HEK293T (cell line): ENCODE measurements around the gene CAPZB.
A peak's percentile ranks its signal among the peaks of the same experiment; 100 is the strongest.
"Not testable (repeated sequence)": the region's sequence is repeated elsewhere in the genome, so short reads cannot be mapped to it uniquely, and the experiment has no call there.

Source experiments
- CTCF ChIA-PET: fragments of 350-600 bp; formaldehyde crosslinking; extraction: SDS; loops from one replicate; lab custom pipeline; 2021; ENCODE audit warnings: antibody characterized with exemption, inconsistent platforms; lab: Yijun Ruan, JAX
- POLR2A ChIA-PET: fragments of 350-600 bp; formaldehyde crosslinking; extraction: SDS; loops from one replicate; lab custom pipeline; 2020; ENCODE audit warnings: antibody characterized with exemption, inconsistent platforms; lab: Yijun Ruan, JAX
- DNase-seq: peaks from one replicate; pipeline ENCODE4 v3.0.0; 2012; ENCODE audit warnings: mixed read lengths; ENCODE audit errors: extremely low spot score
- ARNT ChIP-seq: fragments of 450-650 bp; IDR thresholded peaks from 2 replicates; pipeline ENCODE4 v1.6.1; 2017; ENCODE audit warnings: mild to moderate bottlenecking
- BHLHE40 ChIP-seq: fragments of 450-650 bp; IDR thresholded peaks from 2 replicates; pipeline ENCODE4 v1.6.1; 2016; ENCODE audit warnings: mild to moderate bottlenecking, moderate library complexity, borderline replicate concordance
- CTBP1 ChIP-seq: fragments of 450-650 bp; IDR thresholded peaks from 2 replicates; pipeline ENCODE4 v1.6.1; 2016; ENCODE audit warnings: borderline replicate concordance
- ELF4 ChIP-seq: fragments of 450-650 bp; IDR thresholded peaks from 2 replicates; pipeline ENCODE4 v1.6.1; 2017; ENCODE audit warnings: antibody characterized with exemption
- FOXA1 ChIP-seq: fragments of 450-650 bp; IDR thresholded peaks from 2 replicates; pipeline ENCODE4 v1.6.1; 2016; ENCODE audit warnings: mild to moderate bottlenecking
- FOXK2 ChIP-seq: fragments of 450-650 bp; IDR thresholded peaks from 2 replicates; pipeline ENCODE4 v1.6.1; 2016; ENCODE audit warnings: mild to moderate bottlenecking
- FOXM1 ChIP-seq: fragments of 450-650 bp; IDR thresholded peaks from 2 replicates; pipeline ENCODE4 v1.6.1; 2017; ENCODE audit warnings: mild to moderate bottlenecking, borderline replicate concordance
- HDGF ChIP-seq: fragments of 450-650 bp; IDR thresholded peaks from 2 replicates; pipeline ENCODE4 v1.6.1; 2017; ENCODE audit warnings: antibody characterized with exemption, borderline replicate concordance
- L3MBTL2 ChIP-seq: fragments of 450-650 bp; conservative IDR thresholded peaks from 2 replicates; pipeline ENCODE4 v1.6.1; 2016; ENCODE audit warnings: mild to moderate bottlenecking
- LEF1 ChIP-seq: fragments of 450-650 bp; IDR thresholded peaks from 2 replicates; pipeline ENCODE4 v1.6.1; 2017; ENCODE audit warnings: mild to moderate bottlenecking, borderline replicate concordance
- NFRKB ChIP-seq: fragments of 450-650 bp; IDR thresholded peaks from 2 replicates; pipeline ENCODE4 v1.6.1; 2016; ENCODE audit warnings: mild to moderate bottlenecking, moderate library complexity
- SP1 ChIP-seq: fragments of 450-650 bp; IDR thresholded peaks from 2 replicates; pipeline ENCODE4 v1.6.1; 2017
- SUZ12 ChIP-seq: fragments of 450-650 bp; IDR thresholded peaks from 2 replicates; pipeline ENCODE4 v1.6.1; 2016; ENCODE audit warnings: mild to moderate bottlenecking
- TARDBP ChIP-seq: fragments of 450-650 bp; IDR thresholded peaks from 2 replicates; pipeline ENCODE4 v1.6.1; 2016
- ZNF384 ChIP-seq: fragments of 450-650 bp; IDR thresholded peaks from 2 replicates; pipeline ENCODE4 v1.6.1; 2016
- TF ChIP-seq, protein P1 (sequence below): fragments of 450-650 bp; IDR thresholded peaks from 2 replicates; pipeline ENCODE4 v1.6.1; 2016

The CAPZB gene

GRCh38 chr1:19504796-19505692 lies 19.7 kb upstream of the CAPZB start:
- DNase-seq: no peak
- TF ChIP-seq ARNT: no peak
- TF ChIP-seq L3MBTL2: no peak
- TF ChIP-seq LEF1: no peak
- TF ChIP-seq FOXA1: no peak
- no peak for TF ChIP-seq HDGF
- no peak for TF ChIP-seq FOXK2
- TF ChIP-seq, protein P1, sequence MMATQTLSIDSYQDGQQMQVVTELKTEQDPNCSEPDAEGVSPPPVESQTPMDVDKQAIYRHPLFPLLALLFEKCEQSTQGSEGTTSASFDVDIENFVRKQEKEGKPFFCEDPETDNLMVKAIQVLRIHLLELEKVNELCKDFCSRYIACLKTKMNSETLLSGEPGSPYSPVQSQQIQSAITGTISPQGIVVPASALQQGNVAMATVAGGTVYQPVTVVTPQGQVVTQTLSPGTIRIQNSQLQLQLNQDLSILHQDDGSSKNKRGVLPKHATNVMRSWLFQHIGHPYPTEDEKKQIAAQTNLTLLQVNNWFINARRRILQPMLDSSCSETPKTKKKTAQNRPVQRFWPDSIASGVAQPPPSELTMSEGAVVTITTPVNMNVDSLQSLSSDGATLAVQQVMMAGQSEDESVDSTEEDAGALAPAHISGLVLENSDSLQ: no peak
- no peak for TF ChIP-seq CTBP1
- no peak for TF ChIP-seq ZNF384
- no peak for TF ChIP-seq BHLHE40
- no peak for TF ChIP-seq SUZ12
- no peak for TF ChIP-seq SP1
- TF ChIP-seq FOXM1: no peak
- TF ChIP-seq TARDBP: no peak
- ChIA-PET CTCF (no interaction called here), POLR2A (no interaction called here)

DNA sequence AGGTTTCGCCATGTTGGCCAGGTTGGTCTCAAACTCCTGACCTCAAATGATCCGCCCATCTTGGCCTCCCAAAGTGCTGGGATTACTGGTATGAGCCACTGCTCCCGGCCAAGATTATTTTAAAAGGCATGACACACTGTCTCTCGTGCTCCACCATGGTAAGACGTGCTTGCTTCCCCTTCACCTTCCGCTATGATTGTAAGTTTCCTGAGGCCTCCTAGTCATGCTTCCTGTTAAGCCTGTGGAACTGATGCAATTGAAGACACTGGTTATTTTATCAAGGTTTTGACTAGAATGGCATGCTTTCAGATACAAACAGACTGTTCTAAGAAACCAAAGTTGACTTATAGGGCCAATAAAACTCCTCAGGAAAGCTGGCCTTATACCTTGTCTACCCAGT lies 16.9 kb upstream of the CAPZB start:
- DNase-seq, POLR2A ChIA-PET: not testable (repeated sequence)
- CTCF ChIA-PET: interaction anchor here (0.6 kb wide), 2 partner anchors 62 to 74 kb away, joined by 3 to 4 read pairs; no protein-coding TSS in a partner anchor

GRCh38 chr1:19499887-19500286 lies 14.5 kb upstream of the CAPZB start:
- POLR2A ChIA-PET, DNase-seq: not testable (repeated sequence)
- CTCF ChIA-PET: interaction anchor here (0.6 kb wide), 1 partner anchor 46 kb away, joined by 4 read pairs; no protein-coding TSS in a partner anchor

DNA sequence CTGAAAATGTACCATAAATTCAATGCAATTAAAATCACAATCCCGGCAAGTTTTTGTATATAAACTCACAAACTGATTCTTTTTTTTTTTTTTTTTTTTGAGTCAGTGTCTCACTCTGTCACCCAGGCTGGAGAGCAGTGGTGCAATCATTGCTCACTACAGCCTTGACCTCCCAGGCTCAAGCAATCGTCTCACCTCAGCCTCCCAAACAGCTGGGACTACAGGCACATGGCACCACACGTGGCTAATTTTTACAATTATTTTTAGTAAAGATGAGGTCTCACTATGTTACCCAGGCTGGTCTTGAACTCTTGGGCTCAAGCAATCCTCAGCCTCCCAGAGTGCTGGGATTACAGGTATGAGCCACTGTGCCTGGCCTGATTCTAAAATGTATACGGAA lies 12.1 kb upstream of the CAPZB start:
- CTCF ChIA-PET, POLR2A ChIA-PET, DNase-seq: not testable (repeated sequence)

- POLR2A ChIA-PET: no interaction called here
Measured at GRCh38 chr1:19496527-19496874, 11.2 kb upstream of the CAPZB start.

GRCh38 chr1:19495799-19496526 lies 10.6 kb upstream of the CAPZB start:
- DNase-seq: no peak
- no peak for TF ChIP-seq ZNF384
- TF ChIP-seq ARNT: no peak
- TF ChIP-seq ELF4: no peak
- TF ChIP-seq BHLHE40: no peak
- TF ChIP-seq, protein P1: no peak
- POLR2A ChIA-PET: no interaction called here
- CTCF ChIA-PET: no interaction called here

More at GRCh38 chr1:19496527-19496874, 11.2 kb upstream of the CAPZB start:
- DNase-seq: no peak
- CTCF ChIA-PET: no interaction called here
- TF ChIP-seq NFRKB (no peak), ZNF384 (no peak), ARNT (no peak), BHLHE40 (no peak), SP1 (no peak), HDGF (no peak), LEF1 (no peak), CTBP1 (no peak), FOXA1 (no peak), FOXK2 (no peak), SUZ12 (no peak), L3MBTL2 (no peak), FOXM1 (no peak), TARDBP (no peak), ELF4 (no peak)
- TF ChIP-seq, protein P1: no peak

DNA sequence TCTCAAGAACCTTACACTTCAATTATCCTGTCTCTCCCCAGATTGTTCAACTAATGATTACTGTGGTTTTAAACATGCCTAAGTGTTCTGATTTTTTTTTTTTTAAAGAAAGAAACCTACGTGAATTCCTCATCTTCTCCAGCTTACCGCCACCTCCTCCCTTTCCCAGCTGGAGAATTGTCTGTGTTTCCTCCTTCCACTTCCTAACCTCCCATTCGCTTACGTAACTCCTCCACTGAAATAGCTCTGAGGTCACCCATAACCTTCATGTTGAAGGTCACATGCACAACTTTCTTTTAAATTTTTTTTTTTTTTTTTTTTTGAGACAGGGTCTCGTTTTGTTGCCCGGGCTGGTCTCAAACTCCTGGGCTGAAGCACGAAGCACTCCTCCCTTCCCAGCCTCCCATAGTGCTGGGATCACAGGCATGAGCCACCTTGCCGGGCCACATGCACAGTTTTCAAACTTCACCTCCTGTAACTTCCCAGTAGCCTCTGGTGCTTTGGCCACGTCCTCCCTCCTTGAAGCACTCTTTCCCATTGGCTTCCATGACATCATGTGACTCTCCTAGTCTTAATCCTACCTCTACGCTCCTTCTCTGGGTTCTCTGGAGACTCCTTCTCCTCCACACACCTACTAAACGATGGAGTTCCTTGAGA lies 9.8 kb upstream of the CAPZB start:
- CTCF ChIA-PET: no interaction called here
- no peak for DNase-seq
- POLR2A ChIA-PET: no interaction called here
- TF ChIP-seq L3MBTL2 (peak; percentile 38; the same call in 1 of the 2 replicates), SUZ12 (no peak), LEF1 (no peak), ARNT (no peak)
